ENCODE data around the gene ATP8B4.

GRCh38 chr15:50084932-50085331, 34.1 kb downstream of the ATP8B4 start:
- TF ChIP-seq CTCF (IDR thresholded peaks at IDR 0.05 in 2 of 3, conservative IDR thresholded peaks at IDR 0.05 in 1 of 3; ENCODE audit: control insufficient read depth in 2 of 3, extremely low read depth in 1 of 3, insufficient read depth in 1 of 3, low read depth in 3 of 3, low read length in 3 of 3): no peak
- TF ChIP-seq NR2F1 (conservative IDR thresholded peaks at IDR 0.05): no peak
- no peak for TF ChIP-seq TBL1XR1 (IDR thresholded peaks at IDR 0.05; ENCODE audit: low read depth, low read length)
- no peak for TF ChIP-seq RAD21 (IDR thresholded peaks at IDR 0.05; ENCODE audit: insufficient read depth, low read depth, low read length)
- TF ChIP-seq SMARCA5 (IDR thresholded peaks at IDR 0.05): no peak
- TF ChIP-seq ATF7 (IDR thresholded peaks at IDR 0.05; ENCODE audit: low read depth): no peak
- no peak for TF ChIP-seq JUNB (IDR thresholded peaks at IDR 0.05)
- no peak for TF ChIP-seq PML (IDR thresholded peaks at IDR 0.05; ENCODE audit: low read length)
- no peak for TF ChIP-seq SMAD1 (IDR thresholded peaks at IDR 0.05; ENCODE audit: low read depth, partially characterized antibody)
- TF ChIP-seq SUPT20H (IDR thresholded peaks at IDR 0.05; ENCODE audit: borderline replicate concordance, control insufficient read depth, low read depth, low read length): no peak
- no peak for TF ChIP-seq EGR1 (IDR thresholded peaks at IDR 0.05; ENCODE audit: borderline replicate concordance in 1 of 2, low read depth in 2 of 2, low read length in 2 of 2)
- TF ChIP-seq ZZZ3 (IDR thresholded peaks at IDR 0.05; ENCODE audit: control insufficient read depth, insufficient read length, low read depth): no peak

Data from GM12878 (cell line).